Mucosa of stomach (tissue), 1 donor: ENCODE data around the gene FUT3.

Experiments used
- H3K27me3 ChIP-seq: one replicate; pipeline ENCODE4 v1.7.0; 2013; ENCODE audit warnings: mild to moderate bottlenecking, low read length; ENCODE audit not compliant: control insufficient read depth, insufficient read depth
- H3K36me3 ChIP-seq: one replicate; pipeline ENCODE4 v1.7.0; 2013; ENCODE audit warnings: low read length; ENCODE audit not compliant: control insufficient read depth, insufficient read depth
- H3K4me1 ChIP-seq: one replicate; pipeline ENCODE4 v1.7.0; 2013; ENCODE audit warnings: mild to moderate bottlenecking, low read length; ENCODE audit not compliant: control insufficient read depth, insufficient read depth
- H3K4me3 ChIP-seq: one replicate; pipeline ENCODE4 v1.7.0; 2013; ENCODE audit warnings: low read length
- H3K9ac ChIP-seq: one replicate; pipeline ENCODE4 v1.7.0; 2013; ENCODE audit warnings: mild to moderate bottlenecking, low read length, moderate library complexity
- H3K9me3 ChIP-seq: one replicate; pipeline ENCODE4 v1.7.0; 2013; ENCODE audit warnings: mild to moderate bottlenecking, low read length, moderate library complexity; ENCODE audit not compliant: control insufficient read depth
- donor health status: Pancreatic carcinoma.

Gene FUT3

GRCh38 chr19:5809053-5809452, 42.2 kb downstream of the FUT3 start:
- Histone ChIP-seq H3K4me3 (no peak overlapping the region), H3K9me3 (no peaks in the 10 kb centered on the region), H3K9ac (no peak overlapping the region)

GRCh38 chr19:5808120-5808816, 43.0 kb downstream of the FUT3 start:
- Histone ChIP-seq H3K4me1 (peaks cover 14% of the 10 kb centered on the region), H3K4me3 (no peak overlapping the region), H3K9ac (no peak overlapping the region), H3K36me3 (no peaks in the 10 kb centered on the region), H3K9me3 (no peaks in the 10 kb centered on the region), H3K27me3 (peaks cover 21% of the 10 kb centered on the region)

More at GRCh38 chr19:5809053-5809452, 42.2 kb downstream of the FUT3 start:
- H3K36me3 ChIP-seq = no peaks in the 10 kb centered on the region
- H3K27me3 ChIP-seq = peaks cover 15% of the 10 kb centered on the region
- H3K4me1 ChIP-seq = peaks cover 6% of the 10 kb centered on the region

GRCh38 chr19:5806905-5807304, 44.3 kb downstream of the FUT3 start:
- peaks cover 24% of the 10 kb centered on the region for H3K4me1 ChIP-seq
- no peaks in the 10 kb centered on the region for H3K36me3 ChIP-seq
- no peak overlapping the region for H3K4me3 ChIP-seq
- no peak overlapping the region for H3K9ac ChIP-seq
- H3K27me3 ChIP-seq = peaks cover 32% of the 10 kb centered on the region
- H3K9me3 ChIP-seq = no peaks in the 10 kb centered on the region

DNA sequence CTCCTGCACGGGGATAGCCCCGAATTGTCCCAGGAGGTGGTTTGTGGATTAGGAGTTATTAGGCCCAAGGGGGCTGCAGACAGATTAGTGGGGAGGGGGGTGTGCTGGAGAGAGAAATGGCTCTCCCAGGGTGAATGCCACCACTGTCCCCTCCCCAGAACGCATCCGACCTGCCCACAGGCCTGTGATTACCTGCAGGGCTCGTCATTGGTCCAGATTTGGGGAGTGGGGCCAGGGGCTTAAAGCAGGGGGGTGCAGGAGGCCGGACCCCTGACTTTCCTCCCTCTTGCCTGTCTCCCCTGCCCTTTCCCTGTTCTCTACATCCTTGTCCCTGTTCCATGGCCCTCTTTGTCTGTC, 45.1 kb downstream of the FUT3 start:
- no peaks in the 10 kb centered on the region for H3K36me3 ChIP-seq
- no peak overlapping the region for H3K9ac ChIP-seq
- peaks cover 37% of the 10 kb centered on the region for H3K27me3 ChIP-seq
- H3K9me3 ChIP-seq = no peaks in the 10 kb centered on the region
- peaks cover 31% of the 10 kb centered on the region for H3K4me1 ChIP-seq
- no peak overlapping the region for H3K4me3 ChIP-seq

DNA sequence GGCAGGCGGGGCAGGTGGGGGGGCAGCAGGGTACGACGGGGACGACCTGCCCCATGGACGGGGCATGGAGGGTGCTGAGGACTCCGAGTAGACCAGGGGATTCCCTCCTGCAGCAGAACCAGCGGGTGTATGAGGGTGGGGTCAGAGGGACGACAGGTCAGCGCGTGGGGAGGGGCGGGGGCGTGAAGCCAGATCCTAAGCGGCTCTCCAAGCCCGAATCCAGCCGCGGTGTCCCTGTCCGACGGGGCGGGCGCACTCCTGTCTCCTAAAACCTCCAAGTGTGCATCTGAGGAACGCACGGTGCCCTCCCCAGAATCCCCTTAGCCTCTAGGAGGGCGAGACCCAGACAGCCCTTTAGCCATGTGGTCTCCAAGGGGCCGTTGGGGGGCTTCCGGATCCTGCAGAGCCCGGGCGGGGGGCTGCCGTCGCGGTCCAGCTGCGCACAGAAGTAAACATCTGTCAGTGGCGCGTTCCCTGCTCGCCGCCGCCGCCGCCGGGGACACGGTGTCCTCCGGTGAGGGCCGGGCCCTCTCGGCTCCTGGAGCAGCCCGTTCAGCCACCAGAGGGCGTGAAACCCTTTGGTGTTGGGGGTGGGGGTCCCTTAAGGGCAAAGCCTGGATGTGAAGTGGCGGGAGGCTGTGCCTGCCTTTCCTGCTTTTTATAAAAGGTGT, 45.7 kb downstream of the FUT3 start:
- Histone ChIP-seq H3K4me1 (peaks cover 36% of the 10 kb centered on the region), H3K4me3 (no peak overlapping the region), H3K36me3 (no peaks in the 10 kb centered on the region), H3K9ac (no peak overlapping the region), H3K27me3 (peaks cover 41% of the 10 kb centered on the region), H3K9me3 (no peaks in the 10 kb centered on the region)

GRCh38 chr19:5804516-5805461, 46.5 kb downstream of the FUT3 start, which contains the start of gene NRTN:
Gene NRTN (plus strand): TSS chr19:5805067. CDS start chr19:5824166, 19,099 bp downstream.
- peaks cover 44% of the 10 kb centered on the region for H3K27me3 ChIP-seq
- H3K9ac ChIP-seq = no peak within 1 kb of the TSS
- no peak within 1 kb of the TSS for H3K4me3 ChIP-seq
- H3K4me1 ChIP-seq = peaks cover 44% of the 10 kb centered on the region
- no peaks in the 10 kb centered on the region for H3K36me3 ChIP-seq
- no peaks in the 10 kb centered on the region for H3K9me3 ChIP-seq

DNA sequence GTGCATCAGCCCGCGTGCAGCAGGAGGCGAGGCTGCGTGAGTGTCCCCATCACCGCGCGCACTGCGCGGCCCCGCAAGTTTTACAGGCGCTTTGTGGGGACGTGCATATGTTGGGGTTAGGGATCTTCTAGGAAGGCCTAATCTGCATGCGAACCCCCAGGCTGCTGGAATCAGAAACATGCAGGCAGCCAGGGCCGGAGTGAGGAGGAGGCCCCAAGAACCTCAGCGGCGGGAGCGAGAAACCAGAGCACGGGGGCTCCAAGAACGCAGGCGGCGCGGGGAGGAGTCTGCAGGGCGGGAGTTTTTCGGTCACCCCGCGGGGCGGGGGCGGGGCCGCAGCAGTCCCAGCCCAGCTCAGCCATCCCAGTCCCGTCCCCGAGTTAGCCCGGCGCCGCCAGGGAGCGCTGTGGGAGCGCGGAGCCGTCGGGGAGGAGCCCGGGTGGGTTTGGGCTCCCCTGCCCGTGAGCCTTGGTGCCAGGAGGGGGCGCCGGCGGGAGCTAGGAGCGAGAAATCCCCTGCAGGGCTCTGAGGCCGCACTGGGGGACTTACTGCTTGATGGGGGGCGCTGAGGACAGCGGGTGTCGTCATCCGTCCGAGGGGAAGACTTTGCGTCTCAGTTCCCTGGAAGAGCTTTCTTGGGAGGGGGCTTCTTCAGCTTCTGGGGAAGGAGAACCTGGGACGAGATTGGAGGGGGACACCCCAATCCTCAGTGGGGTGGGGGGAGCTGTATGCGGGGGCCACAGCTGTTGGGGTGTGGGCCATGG, 47.3 kb downstream of the FUT3 start:
- H3K9ac ChIP-seq = no peak overlapping the region
- no peaks in the 10 kb centered on the region for H3K36me3 ChIP-seq
- peaks cover 52% of the 10 kb centered on the region for H3K4me1 ChIP-seq
- no peaks in the 10 kb centered on the region for H3K9me3 ChIP-seq
- H3K4me3 ChIP-seq = no peak overlapping the region
- peaks cover 44% of the 10 kb centered on the region for H3K27me3 ChIP-seq

DNA sequence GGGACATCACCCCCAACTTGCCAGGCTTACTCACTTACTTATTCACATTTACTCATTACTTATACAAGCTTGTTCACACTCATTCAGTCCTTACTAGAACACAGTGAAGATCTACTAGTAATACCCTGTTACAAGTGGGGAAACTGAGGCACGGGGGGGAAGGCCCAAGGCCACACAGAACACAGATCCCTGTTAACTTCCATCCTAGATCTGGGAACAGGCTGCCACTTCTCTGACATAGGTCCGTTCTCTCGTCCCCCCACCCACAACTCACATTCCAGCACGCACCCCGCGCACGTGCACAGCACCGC, 47.9 kb downstream of the FUT3 start:
- Histone ChIP-seq H3K36me3 (no peaks in the 10 kb centered on the region), H3K9me3 (no peaks in the 10 kb centered on the region), H3K27me3 (peaks cover 44% of the 10 kb centered on the region), H3K4me1 (peaks cover 56% of the 10 kb centered on the region), H3K9ac (no peak overlapping the region), H3K4me3 (no peak overlapping the region)

GRCh38 chr19:5801796-5802619, 49.2 kb downstream of the FUT3 start:
- no peak overlapping the region for H3K9ac ChIP-seq
- no peaks in the 10 kb centered on the region for H3K36me3 ChIP-seq
- H3K4me3 ChIP-seq = no peak overlapping the region
- H3K9me3 ChIP-seq = no peaks in the 10 kb centered on the region
- peaks cover 56% of the 10 kb centered on the region for H3K4me1 ChIP-seq
- H3K27me3 ChIP-seq = peaks cover 44% of the 10 kb centered on the region

GRCh38 chr19:5800361-5801270, 50.6 kb downstream of the FUT3 start:
- peaks cover 56% of the 10 kb centered on the region for H3K4me1 ChIP-seq
- H3K9me3 ChIP-seq = no peaks in the 10 kb centered on the region
- no peak overlapping the region for H3K4me3 ChIP-seq
- H3K27me3 ChIP-seq = peaks cover 38% of the 10 kb centered on the region
- H3K36me3 ChIP-seq = no peaks in the 10 kb centered on the region
- H3K9ac ChIP-seq = no peak overlapping the region
